Activated CD4-positive, CD25-positive, alpha-beta regulatory T cell treated with anti-CD3 and anti-CD28 coated beads, Interleukin-2, amount 50 U/mL, for 24 hours (primary cell): ENCODE results near the gene KIF2A.
"Not testable (repeated sequence)": the region's sequence is repeated elsewhere in the genome, so short reads cannot be mapped to it uniquely, and the experiment has no call there.

ENCODE experiments used
- ATAC-seq, 2 donors: fragments of 150-1000 bp; cut with Tn5 transposase; one replicate each; pipeline ENCODE4 v1.10.0; 2021; ENCODE audit warnings: mild to moderate bottlenecking in 1 of 2, moderate library complexity in 1 of 2

KIF2A gene

GRCh38 chr5:62305715-62306322, at the start of gene KIF2A:
Gene KIF2A, plus strand, starts transcription at chr5:62306206. Its CDS starts 267 bp downstream, at chr5:62306473.
- ATAC-seq, result peak; percentile 91 to 94

- ATAC-seq, result no peak
Observed at GRCh38 chr5:62257020-62257367, 49.0 kb upstream of the KIF2A start.

GRCh38 chr5:62258654-62259053, 47.4 kb upstream of the KIF2A start:
- ATAC-seq, result no peak

- ATAC-seq, result no peak
Observed at GRCh38 chr5:62259699-62260250, 46.2 kb upstream of the KIF2A start.

- ATAC-seq, result no peak
Observed at GRCh38 chr5:62260513-62260912, 45.5 kb upstream of the KIF2A start.

GRCh38 chr5:62263401-62263800, 42.6 kb upstream of the KIF2A start:
- ATAC-seq, result no peak

- ATAC-seq, result no peak
Observed at GRCh38 chr5:62265648-62266112, 40.3 kb upstream of the KIF2A start.

- no peak for ATAC-seq
Observed at GRCh38 chr5:62266573-62266972, 39.4 kb upstream of the KIF2A start.

- ATAC-seq, result peak; percentile 41 to 53
Observed at GRCh38 chr5:62268234-62268633, 37.8 kb upstream of the KIF2A start.

- ATAC-seq, result no peak
Observed at GRCh38 chr5:62268792-62269191, 37.2 kb upstream of the KIF2A start.

GRCh38 chr5:62271370-62271769, 34.6 kb upstream of the KIF2A start:
- ATAC-seq, result no peak

- ATAC-seq, result no peak
Observed at GRCh38 chr5:62271870-62272269, 34.1 kb upstream of the KIF2A start.

- no peak for ATAC-seq
Observed at GRCh38 chr5:62273687-62274086, 32.3 kb upstream of the KIF2A start.

GRCh38 chr5:62275581-62275980, 30.4 kb upstream of the KIF2A start:
- no peak for ATAC-seq

GRCh38 chr5:62281411-62281810, 24.6 kb upstream of the KIF2A start:
- no peak for ATAC-seq

- ATAC-seq, result no peak
Observed at GRCh38 chr5:62282064-62282463, 23.9 kb upstream of the KIF2A start.

GRCh38 chr5:62283005-62283404, 23.0 kb upstream of the KIF2A start:
- no peak for ATAC-seq

- ATAC-seq, result no peak
Observed at GRCh38 chr5:62283861-62284260, 22.1 kb upstream of the KIF2A start.

- peak; percentile 90 to 91 for ATAC-seq
Observed at GRCh38 chr5:62284946-62285891, 20.8 kb upstream of the KIF2A start.

GRCh38 chr5:62286834-62287233, 19.2 kb upstream of the KIF2A start:
- ATAC-seq, result no peak

GRCh38 chr5:62287237-62287636, 18.8 kb upstream of the KIF2A start:
- no peak for ATAC-seq

- ATAC-seq, result no peak
Observed at GRCh38 chr5:62288118-62288517, 17.9 kb upstream of the KIF2A start.

- ATAC-seq, result no peak
Observed at GRCh38 chr5:62289813-62290212, 16.2 kb upstream of the KIF2A start.

- ATAC-seq, result not testable (repeated sequence)
Observed at GRCh38 chr5:62291829-62292228, 14.2 kb upstream of the KIF2A start.
